HG03103 (cell line): ENCODE data around the gene RHD.
A peak's percentile ranks its signal among the peaks of the same experiment; 100 is the strongest.
"Not testable (repeated sequence)": the region's sequence is repeated elsewhere in the genome, so short reads cannot be mapped to it uniquely, and the experiment has no call there.

ENCODE experiments used
- ATAC-seq: cut with Tn5 transposase; IDR thresholded peaks from one replicate; pipeline ENCODE4 v1.9.1; 2021; ENCODE audit warnings: low read depth; ENCODE audit not compliant: unreplicated experiment

RHD gene

DNA sequence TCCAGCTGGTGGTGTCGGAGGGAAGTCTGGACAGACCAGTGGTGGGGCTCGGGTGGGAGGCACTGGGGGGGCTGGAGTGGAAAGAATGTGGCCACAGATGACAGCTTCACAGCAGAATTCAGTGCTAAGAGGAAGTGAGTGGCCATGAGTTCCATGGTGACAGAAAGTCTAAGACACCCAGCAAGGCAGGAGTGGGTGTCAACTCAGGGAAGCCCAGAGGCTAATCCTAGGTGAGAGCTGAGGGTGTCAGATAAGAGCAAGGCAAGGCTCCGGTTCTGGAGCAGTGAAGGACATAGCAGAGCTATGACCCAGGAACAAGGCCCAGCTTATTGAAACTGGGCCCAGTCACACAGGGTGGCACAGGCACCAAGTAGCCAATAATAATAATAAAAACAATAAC is 30.0 kb downstream of the RHD start:
- not testable (repeated sequence) for ATAC-seq

DNA sequence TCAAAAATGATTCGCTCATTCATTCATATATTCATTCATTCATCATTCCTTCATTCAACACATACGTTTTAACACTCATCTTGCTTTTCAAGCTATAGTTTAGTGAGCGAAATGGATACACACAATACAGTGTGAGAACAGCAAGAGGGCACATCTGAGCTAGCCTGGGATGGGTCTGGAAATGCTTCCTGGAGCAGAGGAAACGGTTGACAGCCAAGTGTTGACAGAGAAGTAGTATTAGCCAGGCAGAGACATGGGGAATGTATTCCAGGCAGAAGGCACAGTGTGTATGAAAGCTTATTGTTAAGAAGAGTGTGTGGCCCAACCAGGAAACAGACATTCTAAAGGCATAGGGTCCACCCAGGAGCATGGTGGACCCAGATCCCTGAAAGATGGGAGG is 32.6 kb downstream of the RHD start:
- not testable (repeated sequence) for ATAC-seq

DNA sequence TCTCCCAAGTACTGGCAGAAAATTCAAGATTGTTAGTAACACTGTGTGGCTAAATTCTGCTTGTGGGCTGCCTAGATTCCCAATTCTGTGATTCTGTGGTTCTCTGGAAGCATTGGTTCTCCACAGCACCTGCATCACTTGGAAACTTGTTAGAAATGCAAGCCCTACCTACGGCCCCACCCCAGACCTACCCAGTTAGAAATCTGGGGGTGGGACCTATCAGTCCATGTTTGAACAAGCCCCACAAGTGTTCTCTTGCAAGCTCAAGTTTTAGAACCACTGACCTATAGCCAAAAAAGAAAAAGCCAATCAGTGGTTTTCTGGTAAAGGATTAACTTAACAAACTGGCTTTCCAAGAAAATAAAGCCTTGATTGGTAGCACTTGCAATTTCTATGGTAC is 35.9 kb downstream of the RHD start:
- not testable (repeated sequence) for ATAC-seq

DNA sequence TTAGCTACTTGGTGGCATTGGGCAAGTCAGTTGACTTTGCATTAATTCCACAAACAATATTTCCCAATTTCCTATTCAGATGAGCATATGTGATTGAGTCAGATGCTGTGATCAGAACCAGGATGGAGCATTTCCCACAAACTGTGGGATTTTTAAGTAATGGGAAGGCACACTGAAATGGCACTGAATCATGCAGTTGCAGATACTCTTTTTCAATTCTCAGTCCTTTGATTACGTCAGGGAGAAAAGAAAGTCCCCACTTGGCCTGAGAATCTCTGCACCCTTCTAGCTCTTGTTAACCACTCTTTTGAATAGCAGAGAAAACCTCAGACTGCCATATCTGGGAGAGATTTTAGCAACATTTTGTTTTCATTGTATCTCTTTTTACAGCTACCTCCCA is 36.8 kb downstream of the RHD start:
- not testable (repeated sequence) for ATAC-seq

DNA sequence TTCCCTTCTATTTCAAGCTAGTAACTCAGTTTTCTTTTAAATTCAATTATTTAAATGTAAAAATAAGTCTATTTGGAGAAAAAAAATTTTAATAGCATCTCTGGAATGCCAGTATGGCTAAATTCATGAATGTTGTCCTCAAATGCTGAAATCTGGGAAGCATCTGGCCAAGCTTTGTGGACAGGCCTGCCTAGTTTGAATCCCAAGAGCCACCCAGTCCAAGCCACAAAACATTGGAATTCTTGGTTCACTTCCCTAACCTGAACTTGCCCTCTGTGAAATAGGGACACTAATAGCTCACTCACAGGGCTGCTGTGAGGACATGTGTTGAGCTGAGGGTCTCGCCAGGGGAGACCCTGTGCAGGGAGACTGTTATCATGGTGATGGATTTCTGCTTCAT is 37.2 kb downstream of the RHD start:
- ATAC-seq: not testable (repeated sequence)

DNA sequence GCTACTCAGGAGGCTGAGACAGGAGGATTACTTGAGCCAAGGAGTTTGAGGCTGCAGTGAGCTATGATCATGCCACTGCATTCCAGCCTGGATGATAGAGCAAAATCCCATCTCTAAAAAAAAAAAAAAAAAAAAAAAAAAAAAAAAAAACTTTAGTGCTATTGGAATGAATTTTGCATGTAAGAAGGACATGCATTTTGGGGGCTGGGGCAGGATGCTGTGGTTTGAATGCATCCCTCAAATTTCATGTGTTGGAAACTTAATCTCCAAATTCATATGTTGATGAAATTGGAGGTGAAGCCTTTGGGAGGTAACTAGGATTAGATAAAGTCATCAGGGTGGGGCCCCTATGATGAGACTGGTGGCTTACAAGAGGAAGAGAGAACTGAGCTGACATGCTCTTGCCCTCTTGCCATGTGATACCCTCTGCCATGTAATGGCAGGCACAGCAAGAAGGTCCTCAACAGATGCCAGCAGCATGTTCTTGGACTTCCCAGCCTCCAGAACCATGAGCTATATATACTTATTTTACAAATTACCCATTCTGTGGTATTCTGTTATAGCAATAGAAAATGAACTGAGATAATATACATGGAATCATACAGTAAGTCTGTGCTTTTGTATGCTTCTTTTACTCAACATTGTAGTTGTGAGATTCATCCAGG is 40.6 kb downstream of the RHD start:
- not testable (repeated sequence) for ATAC-seq

DNA sequence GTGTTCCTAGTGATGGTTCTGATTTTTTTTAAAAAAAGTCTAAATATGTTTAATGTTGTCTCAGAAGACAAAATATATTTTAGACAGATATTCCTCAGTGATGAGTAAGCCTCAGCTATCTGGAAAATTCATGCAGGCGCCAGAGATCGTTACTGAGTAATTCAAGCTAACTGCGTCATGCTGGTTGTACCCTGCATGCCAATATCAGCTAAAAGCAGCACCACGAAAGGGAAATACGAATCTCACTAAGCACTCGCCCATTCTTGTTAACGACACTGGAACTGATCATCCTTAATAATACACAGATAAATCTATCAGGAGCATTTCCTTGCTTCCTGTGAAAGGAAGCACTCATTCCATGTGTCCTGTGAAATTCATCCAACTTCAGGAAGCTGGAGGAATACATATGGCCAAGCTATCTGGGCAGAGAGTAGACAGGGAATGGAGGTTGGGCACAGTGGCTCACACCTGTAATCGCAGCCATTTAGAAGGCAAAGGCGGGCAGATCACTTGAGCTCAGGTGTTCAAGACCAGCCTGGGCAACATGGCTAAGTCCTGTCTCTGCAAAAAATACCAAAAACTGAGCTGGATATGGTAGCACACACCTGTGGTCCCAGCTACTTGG is 48.1 kb downstream of the RHD start:
- not testable (repeated sequence) for ATAC-seq

DNA sequence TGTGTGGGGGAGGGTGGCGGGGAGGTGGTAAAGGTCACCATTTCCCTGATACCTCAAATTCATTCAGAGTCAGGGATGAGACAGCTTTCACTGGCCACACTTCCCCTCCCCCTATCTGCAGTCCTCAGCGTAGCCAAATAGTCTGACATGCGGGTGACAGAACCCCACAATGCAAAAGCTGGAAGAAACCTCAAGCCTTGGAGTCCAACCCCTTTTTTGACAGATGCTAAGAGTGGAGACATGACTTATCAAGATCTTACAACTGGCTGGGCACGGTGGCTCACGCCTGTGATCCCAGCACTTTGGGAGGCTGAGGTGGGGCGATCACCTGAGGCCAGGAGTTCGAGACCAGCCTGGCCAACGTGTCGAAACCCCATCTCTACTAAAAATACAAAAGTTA is 49.8 kb downstream of the RHD start:
- ATAC-seq: not testable (repeated sequence)

DNA sequence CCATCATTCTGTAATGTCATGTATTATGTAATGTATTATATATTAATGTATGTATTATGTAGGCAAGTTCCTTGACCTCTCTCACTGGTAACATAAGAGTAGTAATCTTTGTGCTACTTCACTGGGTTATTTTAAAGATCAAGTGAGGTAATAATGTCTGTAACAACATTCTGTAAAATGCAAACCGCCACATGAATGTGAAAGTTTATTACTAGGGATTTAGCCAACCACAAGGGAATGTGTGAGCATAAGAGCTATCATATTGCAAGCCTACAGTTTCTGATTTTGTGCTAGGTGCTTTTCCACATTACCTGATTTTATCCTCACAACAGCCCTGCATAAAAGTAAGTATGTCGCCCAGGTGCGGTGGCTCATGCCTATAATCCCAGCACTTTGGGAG is 52.1 kb downstream of the RHD start:
- not testable (repeated sequence) for ATAC-seq

DNA sequence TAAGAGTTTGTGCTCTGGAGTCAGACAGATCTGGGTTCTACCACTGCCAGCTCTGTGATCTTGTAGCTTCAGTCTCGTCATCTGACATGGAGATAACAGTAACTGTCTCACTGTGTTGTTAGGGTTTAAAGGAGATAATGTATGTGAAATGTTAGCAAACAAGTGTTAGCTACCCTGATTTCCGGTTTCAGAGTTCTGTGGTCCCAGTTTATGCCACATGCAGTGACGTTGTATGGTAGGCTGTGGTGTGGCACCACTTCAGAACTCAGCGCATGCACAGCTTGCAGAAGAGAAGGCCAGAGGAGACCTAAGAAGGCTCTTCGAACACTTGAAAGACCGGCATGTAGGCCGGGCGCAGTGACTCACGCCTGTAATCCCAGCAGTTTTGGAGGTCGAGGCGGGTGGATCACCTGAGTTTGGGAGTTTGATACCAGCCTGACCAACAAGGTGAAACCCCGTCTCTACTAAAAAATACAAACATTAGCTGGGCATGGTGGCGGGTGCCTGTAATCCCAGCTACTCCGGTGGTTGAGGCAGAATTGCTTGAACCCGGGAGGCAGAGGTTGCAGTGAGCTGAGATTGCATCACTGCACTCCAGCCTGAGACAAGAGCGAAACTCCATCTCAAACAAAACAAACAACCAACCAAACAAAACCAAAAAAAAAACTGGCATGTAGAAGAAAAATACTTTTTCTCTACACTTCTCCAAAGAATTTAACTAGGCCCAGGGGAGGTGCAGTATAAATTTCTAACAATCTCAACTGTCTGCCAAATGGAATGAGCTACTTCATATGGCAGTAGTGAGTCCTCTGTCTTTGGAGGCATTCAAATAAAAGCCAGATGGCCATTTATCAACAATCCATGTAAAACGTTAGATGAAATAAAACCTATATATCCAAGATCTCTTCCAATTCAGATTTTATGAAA is 55.8 kb downstream of the RHD start:
- ATAC-seq: not testable (repeated sequence)

DNA sequence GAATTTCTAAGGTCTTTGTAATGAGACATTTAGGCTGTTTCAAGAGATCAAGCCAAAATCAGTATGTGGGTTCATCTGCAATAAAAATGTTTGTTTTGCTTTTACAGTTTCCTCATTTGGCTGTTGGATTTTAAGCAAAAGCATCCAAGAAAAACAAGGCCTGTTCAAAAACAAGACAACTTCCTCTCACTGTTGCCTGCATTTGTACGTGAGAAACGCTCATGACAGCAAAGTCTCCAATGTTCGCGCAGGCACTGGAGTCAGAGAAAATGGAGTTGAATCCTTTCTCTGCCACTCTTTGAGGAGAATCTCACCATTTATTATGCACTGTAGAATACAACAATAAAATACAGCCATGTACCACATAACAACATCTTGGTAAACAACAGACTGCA is 56.5 kb downstream of the RHD start:
- not testable (repeated sequence) for ATAC-seq

DNA sequence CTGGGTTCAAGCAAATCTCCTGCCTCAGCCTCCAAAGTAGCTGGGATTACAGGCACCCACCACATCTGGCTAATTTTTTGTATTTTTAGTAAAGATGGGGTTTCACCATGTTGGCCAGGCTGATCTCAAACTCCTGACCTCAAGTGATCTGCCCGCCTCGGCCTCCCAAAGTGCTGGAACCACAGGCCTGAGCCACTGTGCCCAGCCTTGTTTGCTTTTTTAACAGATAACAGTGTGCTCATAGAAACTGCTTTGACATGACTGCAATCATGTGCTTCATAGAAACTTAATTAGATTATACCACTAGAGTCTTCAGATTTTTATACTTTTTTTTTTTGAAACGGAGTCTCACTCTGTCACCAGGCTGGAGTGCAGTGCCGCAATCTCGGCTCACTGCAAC is 57.0 kb downstream of the RHD start:
- not testable (repeated sequence) for ATAC-seq

DNA sequence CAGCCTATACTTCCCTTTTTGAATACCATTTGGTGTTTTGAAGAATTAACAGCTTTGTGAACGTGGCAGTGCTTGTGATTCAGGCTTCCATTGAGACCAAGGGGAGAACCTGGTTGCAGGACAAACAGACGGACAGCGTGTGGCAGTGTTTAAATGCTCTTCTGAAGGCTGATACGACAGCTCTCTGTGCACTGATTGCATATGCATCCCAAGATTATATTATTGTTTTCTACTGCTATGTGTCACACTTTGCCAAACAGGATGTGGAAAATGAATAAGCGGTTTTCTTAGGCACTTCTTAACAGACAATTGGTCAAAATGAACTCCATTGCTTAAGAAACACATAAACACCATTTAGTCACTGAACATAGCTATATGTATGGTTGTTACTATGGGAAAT is 57.6 kb downstream of the RHD start:
- ATAC-seq: not testable (repeated sequence)

DNA sequence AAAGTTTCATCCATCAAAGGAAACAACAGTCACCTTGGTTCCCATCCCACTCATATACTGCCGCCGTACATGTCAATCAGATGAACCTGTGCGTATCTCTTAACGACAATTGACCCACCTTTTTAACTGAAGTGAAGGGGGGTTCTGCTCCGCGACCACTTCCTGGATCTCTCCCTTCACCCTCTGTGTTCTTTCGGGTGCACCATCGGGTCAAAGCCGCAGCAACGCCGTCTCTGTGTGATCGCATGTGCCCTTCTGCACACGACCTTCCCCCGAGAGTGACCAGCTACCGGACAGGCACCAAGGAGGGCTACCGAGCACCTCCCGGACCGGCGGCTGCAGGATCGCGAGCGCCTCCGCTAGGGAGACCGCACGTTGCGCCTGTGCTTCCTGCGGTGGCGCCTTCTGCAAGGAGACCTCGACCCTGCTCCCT is 64.6 kb downstream of the RHD start:
- ATAC-seq: not testable (repeated sequence)

DNA sequence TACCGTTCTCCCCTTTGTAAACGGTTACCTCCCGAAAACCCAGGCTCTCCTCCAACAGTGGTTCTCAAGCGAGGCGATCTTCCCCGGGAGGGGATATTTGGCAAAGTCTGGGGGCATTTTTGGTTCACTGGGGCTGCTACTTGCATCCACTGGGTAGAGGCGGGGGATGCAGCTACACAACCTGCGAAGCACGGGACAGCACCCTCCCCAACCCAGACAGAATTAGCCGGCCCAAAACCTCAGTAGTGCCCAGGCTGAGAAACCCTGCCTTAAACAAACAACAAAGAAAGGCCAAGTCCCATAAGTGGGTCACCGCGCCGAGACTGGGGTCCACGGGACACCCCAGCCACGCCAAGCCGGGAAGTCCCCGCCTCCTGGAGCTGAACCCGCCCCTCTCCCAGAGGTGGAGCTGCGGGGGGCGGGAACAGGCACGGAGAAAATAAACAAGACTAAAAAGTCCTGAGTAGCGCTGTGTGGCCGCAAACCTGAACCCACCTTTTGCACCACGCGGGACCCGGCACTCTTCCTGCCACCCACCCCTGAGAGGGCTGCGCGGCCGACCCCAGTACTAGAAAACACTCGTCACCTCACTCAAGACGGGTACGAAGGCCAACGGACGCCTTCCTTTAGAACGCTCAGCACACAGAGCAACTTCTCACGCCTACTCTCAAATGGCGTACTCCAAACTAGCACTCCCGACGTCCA is 65.3 kb downstream of the RHD start:
- peak; percentile 21 for ATAC-seq

DNA sequence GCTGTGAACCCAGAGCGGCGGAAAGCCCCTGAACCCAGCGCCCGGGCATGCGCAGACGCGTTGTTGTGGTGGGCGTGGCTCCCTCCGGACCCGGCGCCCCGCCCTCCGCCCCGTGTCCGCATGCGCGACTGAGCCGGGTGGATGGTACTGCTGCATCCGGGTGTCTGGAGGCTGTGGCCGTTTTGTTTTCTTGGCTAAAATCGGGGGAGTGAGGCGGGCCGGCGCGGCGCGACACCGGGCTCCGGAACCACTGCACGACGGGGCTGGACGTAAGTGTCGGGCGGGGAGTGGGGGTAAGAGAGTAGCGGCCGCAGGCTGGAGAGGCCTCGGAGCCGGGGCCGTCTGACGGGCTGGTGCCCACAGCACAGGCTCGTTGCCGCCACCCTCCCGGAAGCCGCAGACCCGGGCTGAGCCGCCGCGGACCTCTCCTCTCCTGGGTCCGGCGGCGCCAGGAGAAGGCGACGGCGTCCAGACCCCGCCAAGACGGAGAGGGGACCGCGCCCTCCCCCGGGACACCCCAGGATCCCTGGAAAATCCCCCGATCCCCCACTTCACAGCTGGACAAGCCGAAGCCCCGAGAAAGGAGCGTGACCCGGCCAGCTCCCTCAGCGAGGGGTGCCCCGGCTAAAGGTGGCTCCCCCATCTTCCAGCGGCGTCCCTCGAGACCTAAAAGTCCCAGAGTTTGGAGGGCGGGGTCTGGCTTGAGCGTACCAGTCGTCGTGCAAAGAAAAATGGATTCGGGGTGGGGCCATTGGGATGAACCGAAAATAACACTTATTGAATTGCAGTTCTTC is 66.1 kb downstream of the RHD start, which contains the start of gene TMEM50A:
TSS of gene TMEM50A (plus strand) at position 147 of the 794 bp plus-strand sequence. CDS start 2,153 bp downstream, outside the sequence.
- ATAC-seq: peak; percentile 66

DNA sequence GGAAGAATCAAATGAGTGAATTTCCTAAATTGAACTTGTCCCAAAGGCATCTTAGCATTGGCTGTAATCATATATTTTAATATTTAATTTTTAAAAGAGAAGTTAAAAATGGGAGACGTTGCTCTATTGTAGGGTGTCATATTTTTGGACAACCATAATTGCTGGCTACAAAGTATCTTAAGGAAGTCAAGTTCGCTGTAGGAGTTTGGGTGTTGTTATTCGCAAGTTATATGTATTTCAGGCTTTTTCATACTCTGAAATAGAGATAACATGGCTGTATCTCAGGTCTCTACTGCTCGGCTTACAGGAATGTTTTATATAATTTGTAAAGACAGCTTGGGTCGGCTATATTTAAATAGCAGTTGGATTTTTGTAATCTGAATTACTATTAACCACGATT is 66.7 kb downstream of the RHD start:
- no peak for ATAC-seq

DNA sequence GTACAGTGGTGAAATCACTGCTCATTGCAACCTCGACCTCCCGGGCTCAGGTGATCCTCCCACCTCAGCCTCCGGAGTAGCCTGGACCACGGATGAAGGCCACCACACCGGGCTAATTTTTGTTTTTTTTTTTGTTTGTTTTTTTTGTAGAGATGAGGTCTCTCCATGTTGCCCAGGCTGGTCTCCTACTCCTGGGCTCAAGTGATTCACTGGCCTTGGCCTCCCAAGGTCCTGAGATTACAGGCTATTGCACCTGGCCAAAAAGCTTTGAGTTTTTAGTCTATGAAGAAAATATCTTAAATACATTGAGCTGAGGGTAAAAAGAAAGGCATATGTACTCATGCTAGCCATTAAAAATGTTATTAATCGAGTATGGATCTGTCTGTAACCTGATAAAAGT is 69.4 kb downstream of the RHD start:
- no peak for ATAC-seq

DNA sequence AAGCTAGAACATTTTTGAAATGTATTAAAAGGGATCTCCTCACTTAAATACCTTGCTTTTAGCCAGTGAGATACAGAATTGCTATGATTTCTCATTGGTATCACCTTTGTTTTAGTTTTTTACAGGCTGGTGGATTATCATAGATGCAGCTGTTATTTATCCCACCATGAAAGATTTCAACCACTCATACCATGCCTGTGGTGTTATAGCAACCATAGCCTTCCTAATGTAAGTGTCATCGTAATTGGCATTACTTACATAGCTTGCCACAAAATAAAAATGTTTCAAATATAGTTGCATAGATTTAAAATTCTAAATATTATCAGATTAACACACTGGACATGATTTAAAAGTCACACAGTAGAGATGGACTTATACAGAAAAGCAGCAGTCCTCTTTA is 70.5 kb downstream of the RHD start:
- ATAC-seq: no peak

DNA sequence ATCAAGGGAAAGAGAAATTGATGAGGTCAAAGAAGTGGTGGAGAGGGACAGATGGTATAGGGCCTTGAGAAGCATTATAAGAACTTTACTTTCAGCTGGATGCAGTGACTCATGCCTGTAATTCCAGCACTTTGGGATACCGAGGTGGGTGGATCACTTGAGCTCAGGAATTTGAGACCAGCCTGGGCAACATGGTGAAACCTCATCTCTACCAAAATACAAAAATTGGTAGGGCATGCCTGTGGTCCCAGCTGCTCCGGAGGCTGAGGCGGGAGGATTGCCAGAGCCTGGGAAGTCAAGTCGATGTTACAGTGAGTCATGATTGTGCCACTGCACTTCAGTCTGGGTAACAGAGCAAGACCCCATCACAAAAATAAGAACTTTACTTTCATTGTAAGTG is 71.6 kb downstream of the RHD start:
- ATAC-seq: no peak
